ENCODE measurements around the gene DAP. TPM values are rescaled to one million over a fixed set of nuclear protein-coding genes. Genes with fewer than 3 reads are reported as not detected.

Gene DAP
- total RNA-seq, 2 donors from 2014 or later = 34.6 to 65.8 TPM

DNA sequence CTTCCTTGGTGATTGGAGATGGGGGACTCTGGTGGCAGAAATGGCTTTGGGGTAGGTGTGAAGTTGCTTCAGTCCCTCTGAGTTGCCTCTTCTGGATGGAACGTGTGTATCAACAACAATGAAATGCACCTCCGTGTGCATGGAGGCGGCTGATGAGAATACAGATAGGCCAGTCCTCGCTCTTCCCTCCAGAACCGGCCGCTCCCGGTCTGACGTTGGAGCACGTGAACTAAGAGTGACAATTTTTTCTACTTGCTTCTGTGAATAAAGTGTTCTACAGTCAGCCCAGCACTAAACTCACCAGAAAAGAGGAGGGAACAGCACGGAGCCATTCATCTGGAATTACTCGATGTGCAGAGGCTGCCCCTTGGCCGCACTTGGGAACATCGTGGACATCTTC is 106.5 kb downstream of the DAP start:
- Histone ChIP-seq H3K4me1 (peaks cover 0 to 13% of the 10 kb centered on the region in 2 donors), H3K27ac (no peak overlapping the region), H3K4me3 (no peak overlapping the region), H3K27me3 (no peaks in the 10 kb centered on the region), H3K9me3 (no peaks in the 10 kb centered on the region), H3K36me3 (no peaks in the 10 kb centered on the region)
- no peak for DNase-seq (ENCODE audit: low spot score)
- TF ChIP-seq, protein P1, sequence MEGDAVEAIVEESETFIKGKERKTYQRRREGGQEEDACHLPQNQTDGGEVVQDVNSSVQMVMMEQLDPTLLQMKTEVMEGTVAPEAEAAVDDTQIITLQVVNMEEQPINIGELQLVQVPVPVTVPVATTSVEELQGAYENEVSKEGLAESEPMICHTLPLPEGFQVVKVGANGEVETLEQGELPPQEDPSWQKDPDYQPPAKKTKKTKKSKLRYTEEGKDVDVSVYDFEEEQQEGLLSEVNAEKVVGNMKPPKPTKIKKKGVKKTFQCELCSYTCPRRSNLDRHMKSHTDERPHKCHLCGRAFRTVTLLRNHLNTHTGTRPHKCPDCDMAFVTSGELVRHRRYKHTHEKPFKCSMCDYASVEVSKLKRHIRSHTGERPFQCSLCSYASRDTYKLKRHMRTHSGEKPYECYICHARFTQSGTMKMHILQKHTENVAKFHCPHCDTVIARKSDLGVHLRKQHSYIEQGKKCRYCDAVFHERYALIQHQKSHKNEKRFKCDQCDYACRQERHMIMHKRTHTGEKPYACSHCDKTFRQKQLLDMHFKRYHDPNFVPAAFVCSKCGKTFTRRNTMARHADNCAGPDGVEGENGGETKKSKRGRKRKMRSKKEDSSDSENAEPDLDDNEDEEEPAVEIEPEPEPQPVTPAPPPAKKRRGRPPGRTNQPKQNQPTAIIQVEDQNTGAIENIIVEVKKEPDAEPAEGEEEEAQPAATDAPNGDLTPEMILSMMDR (IDR thresholded peaks at IDR 0.05) = no peak

DNA sequence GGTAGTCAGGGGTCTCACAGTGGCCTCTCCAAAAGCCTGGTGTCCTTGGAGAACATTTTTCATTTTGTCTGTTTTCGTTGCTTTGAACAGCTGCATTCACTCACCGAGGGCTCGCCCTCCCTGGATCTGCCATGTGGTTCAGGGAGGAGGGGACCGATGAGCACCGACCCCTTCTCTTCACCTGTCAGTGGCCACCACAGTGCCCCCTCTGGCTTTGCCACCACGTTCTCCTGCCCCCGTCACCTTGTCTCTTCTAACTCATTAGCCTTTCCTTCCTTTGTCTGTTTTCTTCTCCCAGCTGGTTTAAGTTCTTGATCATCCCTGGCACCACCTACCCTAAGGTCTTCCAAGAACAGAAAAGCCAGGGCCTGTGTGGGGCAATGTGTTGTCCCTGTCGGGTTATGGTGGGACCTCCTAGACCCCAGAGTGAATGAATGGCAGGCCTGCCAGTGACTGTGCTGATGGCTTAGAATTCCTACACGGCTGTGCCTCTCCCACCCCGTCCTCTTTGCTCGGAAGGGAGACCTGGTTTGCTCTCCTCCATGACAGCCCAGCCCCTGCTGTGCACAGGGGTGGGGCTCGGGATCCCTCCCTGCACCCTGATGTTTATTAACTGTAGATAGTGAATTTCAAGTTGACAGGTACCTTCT is 107.2 kb downstream of the DAP start:
- Histone ChIP-seq H3K9me3 (no peaks in the 10 kb centered on the region), H3K27me3 (no peaks in the 10 kb centered on the region), H3K4me1 (peaks cover 0 to 13% of the 10 kb centered on the region in 2 donors), H3K36me3 (no peaks in the 10 kb centered on the region), H3K27ac (no peak overlapping the region), H3K4me3 (no peak overlapping the region)
- TF ChIP-seq, protein P1 (IDR thresholded peaks at IDR 0.05) = no peak
- DNase-seq (ENCODE audit: low spot score) = no peak

DNA sequence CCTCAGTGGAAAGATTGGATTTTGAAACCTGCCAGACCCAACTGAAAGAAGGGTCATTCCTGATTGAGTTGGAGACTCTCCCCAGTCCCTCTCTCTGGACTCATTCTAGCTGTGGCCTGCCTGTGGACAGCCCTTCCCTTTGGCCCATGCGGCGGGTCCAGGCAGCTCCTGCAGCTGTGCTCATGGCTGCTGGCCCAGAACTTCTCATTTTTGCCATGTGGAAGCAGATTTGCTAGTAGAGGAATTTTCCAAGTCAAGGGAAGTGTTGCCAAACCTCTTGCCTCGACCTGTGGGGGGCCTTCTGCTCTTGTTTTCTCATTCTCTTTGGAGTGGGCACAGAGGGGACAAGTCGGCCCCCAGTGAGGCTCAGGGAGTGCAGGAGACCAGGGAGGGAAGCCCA is 108.0 kb downstream of the DAP start:
- no peaks in the 10 kb centered on the region for H3K9me3 ChIP-seq
- H3K4me1 ChIP-seq = peaks cover 0 to 13% of the 10 kb centered on the region in 2 donors
- TF ChIP-seq, protein P1 (IDR thresholded peaks at IDR 0.05) = no peak
- no peak overlapping the region for H3K27ac ChIP-seq
- DNase-seq (ENCODE audit: low spot score) = no peak
- H3K36me3 ChIP-seq = no peaks in the 10 kb centered on the region
- H3K27me3 ChIP-seq = no peaks in the 10 kb centered on the region
- no peak overlapping the region for H3K4me3 ChIP-seq

DNA sequence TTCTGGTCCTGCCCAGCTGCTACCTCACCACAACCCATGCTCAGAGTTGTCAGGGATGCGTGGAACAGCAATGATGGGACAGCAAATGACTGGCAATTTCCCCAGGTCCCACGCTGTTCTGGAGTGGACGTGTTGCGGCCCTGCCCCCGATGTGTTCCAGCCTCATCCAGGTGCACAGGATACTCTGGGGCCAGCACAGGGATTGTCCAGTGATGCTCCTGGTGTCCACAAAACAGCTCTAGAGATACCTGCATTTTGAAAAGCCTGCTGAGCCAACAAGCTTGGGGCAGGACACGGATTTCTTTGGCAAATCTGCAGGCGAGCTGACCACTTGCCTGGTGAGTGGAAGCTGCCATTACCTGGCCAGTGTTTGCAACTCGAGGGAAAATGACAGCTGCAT is 108.4 kb downstream of the DAP start:
- no peak overlapping the region for H3K27ac ChIP-seq
- TF ChIP-seq, protein P1 (IDR thresholded peaks at IDR 0.05) = no peak

DNA sequence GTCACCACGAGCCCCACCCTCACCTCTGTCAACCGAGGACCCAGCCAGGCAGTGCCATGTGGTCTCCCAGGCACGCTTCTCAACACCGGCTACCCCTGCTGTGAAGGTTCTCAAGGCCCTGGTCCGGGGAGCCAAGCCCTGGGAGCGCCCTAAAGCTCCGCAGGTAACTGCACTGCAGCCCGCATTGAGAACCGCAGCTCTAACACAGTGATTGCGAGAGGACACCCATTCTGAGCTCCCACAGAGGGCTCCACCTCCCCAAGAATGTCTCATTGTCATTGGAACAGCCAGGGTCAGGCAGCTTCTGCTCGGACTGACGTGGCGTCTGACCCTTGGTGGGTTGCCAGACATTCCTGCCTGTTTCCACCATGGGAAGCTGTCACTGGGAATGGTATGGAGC is 108.9 kb downstream of the DAP start:
- H3K27me3 ChIP-seq = no peaks in the 10 kb centered on the region
- no peak for DNase-seq (ENCODE audit: low spot score)
- H3K9me3 ChIP-seq = no peaks in the 10 kb centered on the region
- H3K4me3 ChIP-seq = no peak overlapping the region
- no peak overlapping the region for H3K27ac ChIP-seq
- peaks cover 0 to 13% of the 10 kb centered on the region in 2 donors for H3K4me1 ChIP-seq
- TF ChIP-seq, protein P1 (IDR thresholded peaks at IDR 0.05) = no peak
- no peaks in the 10 kb centered on the region for H3K36me3 ChIP-seq

More for the DNA sequence above, 108.4 kb downstream of the DAP start:
- H3K9me3 ChIP-seq = no peaks in the 10 kb centered on the region
- DNase-seq (ENCODE audit: low spot score) = no peak
- H3K4me3 ChIP-seq = no peak overlapping the region
- no peaks in the 10 kb centered on the region for H3K36me3 ChIP-seq
- H3K4me1 ChIP-seq = peaks cover 0 to 13% of the 10 kb centered on the region in 2 donors
- no peaks in the 10 kb centered on the region for H3K27me3 ChIP-seq
